H1 (cell line): ENCODE results near the gene ZNF691. TPM values are rescaled to one million over a fixed set of nuclear protein-coding genes. Genes with fewer than 3 reads are reported as not detected.

ENCODE experiments used
- CTCF ChIA-PET: fragments of 300-600 bp; sonication (Branson Sonifier 250); formaldehyde crosslinking; loops from one replicate; lab custom pipeline; 2021; ENCODE audit not compliant: partially characterized antibody; lab: Charles Lee
- POLR2A ChIA-PET: fragments of 300-600 bp; sonication (Branson Sonifier 250); formaldehyde crosslinking; loops from one replicate; lab custom pipeline; 2021; ENCODE audit warnings: inconsistent platforms; ENCODE audit not compliant: partially characterized antibody; lab: Charles Lee
- DNase-seq, 2 experiments: peaks; one replicate each; pipeline versions ENCODE4 v3.0.0 to v3.0.0-alpha.2; 2010 to 2022; ENCODE audit warnings: low spot score in 2 of 2, low read depth in 1 of 2, mixed read lengths in 1 of 2
- FAIRE-seq: peaks from 2 replicates; lab custom pipeline; 2011; peaks lifted over from hg19 to GRCh38; lab: Jason Lieb, UNC
- H2AFZ ChIP-seq: 2 replicates; pipeline ENCODE4 v1.8.1; 2012; ENCODE audit warnings: low read length, inconsistent platforms
- H2AK5ac ChIP-seq: 2 replicates; pipeline ENCODE4 v1.6.1; 2013; ENCODE audit warnings: low read depth, low read length
- H2BK120ac ChIP-seq: replicated peaks from 2 replicates; pipeline ENCODE3; 2013; ENCODE audit warnings: low read depth, low read length, inconsistent platforms
- H2BK12ac ChIP-seq: 2 replicates; pipeline ENCODE4 v1.6.1; 2013; ENCODE audit warnings: low read depth, low read length
- H2BK15ac ChIP-seq: 2 replicates; pipeline ENCODE4 v1.6.1; 2013; ENCODE audit warnings: low read length
- H2BK20ac ChIP-seq: 2 replicates; pipeline ENCODE4 v1.6.1; 2013; ENCODE audit warnings: low read length
- H2BK5ac ChIP-seq: 2 replicates; pipeline ENCODE4 v1.6.1; 2013; ENCODE audit warnings: low read depth, low read length
- H3K14ac ChIP-seq: 2 replicates; pipeline ENCODE4 v1.6.1; 2013; ENCODE audit warnings: inconsistent platforms; ENCODE audit not compliant: insufficient read length
- H3K18ac ChIP-seq: 2 replicates; pipeline ENCODE4 v1.6.1; 2013; ENCODE audit warnings: low read length; ENCODE audit errors: extremely low read depth
- H3K23ac ChIP-seq: 2 replicates; pipeline ENCODE4 v1.6.1; 2013; ENCODE audit warnings: inconsistent platforms; ENCODE audit not compliant: insufficient read length
- H3K23me2 ChIP-seq: 2 replicates; pipeline ENCODE4 v1.6.1; 2013; ENCODE audit warnings: low read depth, low read length
- H3K27ac ChIP-seq: 2 replicates; pipeline ENCODE4 v1.6.1; 2011; ENCODE audit warnings: low read depth, low read length, inconsistent platforms
- H3K27me3 ChIP-seq, 4 experiments: replicated peaks in 1 of 4; 1 replicate in 1 of 4; 2 replicates in 3 of 4; pipeline versions ENCODE4 v1.6.1 to v1.8.1; 2011 to 2013; ENCODE audit warnings: low read length in 3 of 4, mild to moderate bottlenecking in 3 of 4, inconsistent platforms in 2 of 4, mixed read lengths in 2 of 4, moderate library complexity in 1 of 4; ENCODE audit not compliant: control insufficient read depth in 3 of 4, insufficient read depth in 3 of 4; ENCODE audit errors: extremely low read depth in 1 of 4
- H3K36me3 ChIP-seq, 4 experiments: 2 replicates each; pipeline versions ENCODE4 v1.6.1 to v1.8.1; 2011 to 2013; ENCODE audit warnings: mild to moderate bottlenecking in 4 of 4, low read length in 3 of 4, moderate library complexity in 2 of 4, control low read depth in 1 of 4, inconsistent platforms in 1 of 4; ENCODE audit not compliant: insufficient read depth in 4 of 4, control insufficient read depth in 2 of 4
- H3K4ac ChIP-seq: replicated peaks from 2 replicates; pipeline ENCODE3; 2013; ENCODE audit warnings: low read length, low read depth, mixed read lengths, inconsistent platforms; ENCODE audit not compliant: insufficient read length
- H3K4me1 ChIP-seq, 4 experiments: replicated peaks in 1 of 4; 1 replicate in 1 of 4; 2 replicates in 3 of 4; pipeline versions ENCODE4 v1.6.1 to v1.8.1; 2011 to 2013; ENCODE audit warnings: low read length in 3 of 4, inconsistent platforms in 2 of 4, mixed read lengths in 1 of 4; ENCODE audit not compliant: insufficient read depth in 4 of 4, control insufficient read depth in 3 of 4
- H3K4me2 ChIP-seq, 2 experiments: 2 replicates each; pipeline versions ENCODE4 v1.6.1 to v1.8.1; 2011 to 2013; ENCODE audit warnings: low read depth in 2 of 2, low read length in 2 of 2, control low read depth in 1 of 2, inconsistent platforms in 1 of 2, mild to moderate bottlenecking in 1 of 2; ENCODE audit not compliant: insufficient read depth in 1 of 2
- H3K4me3 ChIP-seq, 4 experiments: fragments of 200-600, 300-600 bp in 1 of 4; sonication (generic), shearing (Covaris generic), sonication (Bioruptor Twin) in 1 of 4; 2 replicates each; pipeline versions ENCODE4 v1.5.1 to v1.8.1; 2011 to 2016; ENCODE audit warnings: low read length in 4 of 4, low read depth in 3 of 4, control low read depth in 2 of 4, inconsistent platforms in 2 of 4, mild to moderate bottlenecking in 2 of 4, mixed read lengths in 1 of 4, moderate library complexity in 1 of 4; ENCODE audit not compliant: insufficient read depth in 2 of 4; ENCODE audit errors: extremely low read depth in 1 of 4
- H3K56ac ChIP-seq: replicated peaks from 2 replicates; pipeline ENCODE3; 2013; ENCODE audit warnings: low read depth, mild to moderate bottlenecking, mixed read lengths, low read length, inconsistent platforms; ENCODE audit not compliant: insufficient read length
- H3K79me1 ChIP-seq: 2 replicates; pipeline ENCODE4 v1.6.1; 2013; ENCODE audit warnings: low read depth, low read length, control low read depth
- H3K79me2 ChIP-seq, 2 experiments: 2 replicates each; pipeline versions ENCODE4 v1.6.1 to v1.8.1; 2012 to 2013; ENCODE audit warnings: low read length in 2 of 2, mild to moderate bottlenecking in 2 of 2, inconsistent platforms in 1 of 2; ENCODE audit not compliant: insufficient read depth in 2 of 2, control insufficient read depth in 1 of 2
- H3K9ac ChIP-seq, 4 experiments: replicated peaks in 1 of 4; 1 replicate in 1 of 4; 2 replicates in 3 of 4; pipeline versions ENCODE4 v1.6.1 to v1.8.1; 2011 to 2013; ENCODE audit warnings: low read depth in 3 of 4, low read length in 3 of 4, control low read depth in 2 of 4, mild to moderate bottlenecking in 2 of 4, moderate library complexity in 2 of 4, inconsistent platforms in 1 of 4; ENCODE audit errors: extremely low read depth in 1 of 4
- H3K9me3 ChIP-seq, 2 experiments: 2 replicates each; pipeline versions ENCODE4 v1.6.1 to v1.8.1; 2012 to 2013; ENCODE audit warnings: mild to moderate bottlenecking in 2 of 2, moderate library complexity in 2 of 2, control low read depth in 1 of 2, inconsistent platforms in 1 of 2, low read depth in 1 of 2, low read length in 1 of 2, mixed read lengths in 1 of 2; ENCODE audit not compliant: insufficient read depth in 2 of 2
- H4K20me1 ChIP-seq, 2 experiments: replicated peaks in 1 of 2; 2 replicates each; pipeline versions ENCODE3 to v1.8.1; 2011 to 2013; ENCODE audit warnings: inconsistent platforms in 2 of 2, low read length in 2 of 2, mild to moderate bottlenecking in 1 of 2; ENCODE audit not compliant: insufficient read depth in 2 of 2, control insufficient read depth in 1 of 2
- H4K5ac ChIP-seq: 2 replicates; pipeline ENCODE4 v1.6.1; 2013; ENCODE audit warnings: low read length, low read depth, mixed read lengths, inconsistent platforms; ENCODE audit not compliant: insufficient read length
- H4K8ac ChIP-seq: 2 replicates; pipeline ENCODE4 v1.8.0; 2013; ENCODE audit warnings: mild to moderate bottlenecking, moderate library complexity, low read length, inconsistent platforms; ENCODE audit not compliant: insufficient read depth; ENCODE audit errors: extremely low read depth
- H4K91ac ChIP-seq: replicated peaks from 2 replicates; pipeline ENCODE3; 2013; ENCODE audit warnings: low read length, mixed read lengths, inconsistent platforms; ENCODE audit not compliant: insufficient read length
- BCL11A ChIP-seq, 2 experiments: IDR thresholded peaks; one replicate each; pipeline ENCODE4 v1.6.1; 2011; ENCODE audit warnings: low read depth in 2 of 2, low read length in 2 of 2, mild to moderate bottlenecking in 2 of 2
- CHD2 ChIP-seq: IDR thresholded peaks from 2 replicates; pipeline ENCODE4 v1.6.1; 2012; ENCODE audit warnings: low read length, improper control_type of control experiment
- CREB1 ChIP-seq: IDR thresholded peaks from 2 replicates; pipeline ENCODE4 v1.6.1; 2012; ENCODE audit warnings: inconsistent platforms
- EP300 ChIP-seq, 2 experiments: IDR thresholded peaks; 1 replicate in 1 of 2; 2 replicates in 1 of 2; pipeline ENCODE4 v1.6.1; 2011 to 2012; ENCODE audit warnings: low read depth in 2 of 2, low read length in 2 of 2, mild to moderate bottlenecking in 2 of 2, borderline replicate concordance in 1 of 2, inconsistent platforms in 1 of 2, moderate library complexity in 1 of 2
- GTF2F1 ChIP-seq: IDR thresholded peaks from 2 replicates; pipeline ENCODE4 v1.6.1; 2012; ENCODE audit warnings: low read depth, low read length, improper control_type of control experiment, borderline replicate concordance
- MAX ChIP-seq: IDR thresholded peaks from 2 replicates; pipeline ENCODE4 v1.6.1; 2012; ENCODE audit warnings: inconsistent platforms
- NRF1 ChIP-seq: IDR thresholded peaks from 2 replicates; pipeline ENCODE4 v1.6.1; 2011; ENCODE audit warnings: mild to moderate bottlenecking, low read depth, low read length, improper control_type of control experiment
- POLR2AphosphoS5 ChIP-seq: IDR thresholded peaks from 2 replicates; pipeline ENCODE4 v1.6.1; 2011; ENCODE audit warnings: low read depth, low read length
- RAD21 ChIP-seq, 2 experiments: IDR thresholded peaks in 1 of 2; conservative IDR thresholded peaks in 1 of 2; 2 replicates each; pipeline ENCODE4 v1.6.1; 2011; ENCODE audit warnings: low read depth in 2 of 2, low read length in 2 of 2, improper control_type of control experiment in 1 of 2, inconsistent platforms in 1 of 2, mild to moderate bottlenecking in 1 of 2, moderate library complexity in 1 of 2
- RBBP5 ChIP-seq: IDR thresholded peaks from 2 replicates; pipeline ENCODE4 v1.7.1; 2012; ENCODE audit warnings: low read depth, mild to moderate bottlenecking, inconsistent platforms, low read length, moderate library complexity, borderline replicate concordance
- SIX5 ChIP-seq: IDR thresholded peaks from 2 replicates; pipeline ENCODE4 v1.6.1; 2011; ENCODE audit warnings: mild to moderate bottlenecking, low read depth, low read length
- TAF7 ChIP-seq: optimal IDR thresholded peaks from 2 replicates; pipeline ENCODE3; 2011; ENCODE audit warnings: low read depth, mild to moderate bottlenecking, inconsistent platforms, low read length, moderate library complexity, borderline replicate concordance
- USF2 ChIP-seq: IDR thresholded peaks from 2 replicates; pipeline ENCODE4 v1.6.1; 2011; ENCODE audit warnings: low read length, improper control_type of control experiment
- WGBS, 2 experiments: shearing (Covaris generic) in 1 of 2; methylation state at CpG; one replicate each; pipeline versions ENCODE4 v1.1.6 to v1.1.7; 2013 to 2015; ENCODE audit warnings: low lambda C conversion rate in 2 of 2, mixed read lengths in 2 of 2, inconsistent platforms in 1 of 2, low coverage in 1 of 2, missing lambda C conversion rate in 1 of 2; ENCODE audit not compliant: insufficient replicate concordance in 2 of 2, insufficient coverage in 1 of 2, insufficient read length in 1 of 2; ENCODE audit errors: extremely low coverage in 1 of 2, missing lambda C conversion rate in 1 of 2; 5-methylcytosine and 5-hydroxymethylcytosine counted together
- polyA plus RNA-seq, 7 experiments: library from polyadenylated mRNA; depleted of rRNA in 3 of 7; stranded (reverse) in 5 of 7; unstranded in 2 of 7; fragments of >200 nt in 5 of 7; fragments of 200-250 nt in 2 of 7; gene quantifications; 1 replicate in 5 of 7; 2 replicates in 1 of 7; 4 replicates in 1 of 7; pipeline versions ENCODE4 v1.2.1 to v1.2.3, GENCODE V29; 2011 to 2013; ENCODE audit warnings: missing spikeins in 2 of 7, mixed read lengths in 2 of 7
- total RNA-seq: library from RNA; stranded (reverse); fragmentation: NEBNext Ultra II Directional; extraction: Animal tissue kit (Norgen Biotek cat#: 25700); gene quantifications from 2 replicates; pipeline ENCODE4 v1.2.1, GENCODE V29; 2021

The ZNF691 gene
- total and polyA plus RNA-seq, 2 of the 8 experiments (the other 6 are each of a cell fraction or from before 2014, with no cell fraction given): 19.5 TPM

- Histone ChIP-seq H3K14ac (no peak overlapping the region), H3K9ac (no peak overlapping the region), H2BK5ac (no peak overlapping the region), H3K4me2 (no peak overlapping the region), H4K91ac (no peak overlapping the region), H2BK12ac (no peak overlapping the region), H3K23me2 (no peaks in the 10 kb centered on the region), H3K18ac (no peak overlapping the region), H3K36me3 (no peaks in the 10 kb centered on the region), H2AFZ (no peak overlapping the region), H3K27me3 (no peaks in the 10 kb centered on the region), H4K20me1 (no peaks in the 10 kb centered on the region), H2BK20ac (no peak overlapping the region), H3K4ac (no peak overlapping the region), H3K56ac (no peak overlapping the region), H2BK120ac (no peak overlapping the region), H2AK5ac (no peak overlapping the region), H4K8ac (no peak overlapping the region), H3K9me3 (no peaks in the 10 kb centered on the region), H3K4me3 (no peak overlapping the region), H3K4me1 (no peaks in the 10 kb centered on the region), H3K79me2 (no peaks in the 10 kb centered on the region), H3K23ac (no peak overlapping the region), H2BK15ac (no peak overlapping the region), H4K5ac (no peak overlapping the region), H3K79me1 (no peaks in the 10 kb centered on the region), H3K27ac (no peak overlapping the region)
- ChIA-PET POLR2A (interaction anchor here (1.0 to 2.9 kb wide), 5 partner anchors 10 to 26 kb away, joined by 3 to 10 read pairs (median 7); partner anchors contain the start of genes ERMAP and ZNF691), CTCF (interaction anchor here (0.7 to 2.9 kb wide), 11 partner anchors 10 to 397 kb away, joined by 3 to 11 read pairs (median 5); partner anchors contain the start of gene P3H1)
- peak in 1 of 2 experiments; percentile 51 for DNase-seq
- FAIRE-seq: no peak
- WGBS, 2 experiments: 81% methylated on average over 17 of the region's 17 CpGs; no CpG with 5 or more reads in 1 of the 2 experiments
- no peak for TF ChIP-seq POLR2AphosphoS5
- TF ChIP-seq EP300 (IDR thresholded peaks at IDR 0.05; ENCODE audit: borderline replicate concordance in 1 of 2, low read depth in 2 of 2, low read length in 2 of 2): no peak
- TF ChIP-seq CHD2: no peak
- no peak for TF ChIP-seq CREB1
- TF ChIP-seq BCL11A (IDR thresholded peaks at IDR 0.05; ENCODE audit: low read depth in 2 of 2, low read length in 2 of 2): no peak
- no peak for TF ChIP-seq TAF7
- TF ChIP-seq MAX: peak; percentile 59
- no peak for TF ChIP-seq RBBP5
- peak; percentile 33 to 58; a peak in 3 of 4 replicates for TF ChIP-seq RAD21 (IDR thresholded peaks at IDR 0.05 in 1 of 2, conservative IDR thresholded peaks at IDR 0.05 in 1 of 2; ENCODE audit: low read depth in 2 of 2, low read length in 2 of 2)
- TF ChIP-seq USF2: no peak
- TF ChIP-seq SIX5: no peak
- TF ChIP-seq GTF2F1: no peak
- TF ChIP-seq NRF1: no peak
Measured at GRCh38 chr1:42830631-42831030, 15.8 kb upstream of the ZNF691 start.
